ENCODE results near the gene RSPH1.

The RSPH1 gene

DNA sequence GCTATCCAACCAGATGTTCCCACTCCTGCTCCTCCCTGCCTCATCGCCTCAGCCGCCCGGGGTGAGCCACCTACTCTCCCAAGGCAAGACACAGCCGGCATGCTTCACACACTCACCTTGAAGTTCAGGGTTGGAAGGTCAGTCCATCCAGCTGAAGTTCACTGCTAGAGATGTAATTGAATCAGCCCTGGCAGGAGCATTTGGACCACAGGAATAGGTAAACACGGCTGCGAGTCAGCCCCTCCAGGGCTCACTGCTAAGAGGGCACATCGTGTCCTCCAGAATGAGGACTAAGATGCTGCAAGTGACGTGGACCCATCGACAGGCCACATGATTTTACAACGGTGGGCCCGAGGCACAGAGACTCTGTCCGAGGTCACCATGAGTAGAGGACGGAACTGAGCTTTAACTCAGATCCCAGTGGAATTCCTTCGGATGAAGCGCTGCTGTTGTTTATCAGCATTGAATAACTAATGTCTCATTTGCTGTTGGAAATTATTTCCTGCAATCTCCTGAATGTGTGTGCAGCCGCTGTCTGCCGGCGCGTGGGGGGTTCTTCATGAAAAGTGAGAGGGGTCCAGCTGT is 41.9 kb downstream of the RSPH1 start:
- H3K79me1 ChIP-seq (ENCODE audit: low read length), result no peaks in the 10 kb centered on the region
- DNase-seq, result no peak
- no peak overlapping the region for H3K4me2 ChIP-seq (ENCODE audit: low read length)
- no peak overlapping the region for H2BK5ac ChIP-seq (ENCODE audit: low read depth, low read length, poor library complexity)
- H2BK12ac ChIP-seq (ENCODE audit: low read length), result no peak overlapping the region
- no peaks in the 10 kb centered on the region for H3K36me3 ChIP-seq (ENCODE audit: control insufficient read depth in 1 of 2, insufficient read depth in 2 of 2, low read length in 2 of 2)
- no peaks in the 10 kb centered on the region for H3K27me3 ChIP-seq (ENCODE audit: insufficient read depth, low read length)
- H2BK120ac ChIP-seq (ENCODE audit: insufficient read depth, low read length, poor library complexity), result no peak overlapping the region
- H2AFZ ChIP-seq (ENCODE audit: insufficient read depth, low read length, poor library complexity), result no peak overlapping the region
- no CpG with 5 or more reads among the region's 19 CpGs for WGBS (ENCODE audit: extremely low coverage, insufficient coverage, insufficient read length)
- H4K91ac ChIP-seq (ENCODE audit: low read depth, low read length), result no peak overlapping the region
- no peak overlapping the region for H3K14ac ChIP-seq (ENCODE audit: low read length)
- H3K9ac ChIP-seq (ENCODE audit: low read length), result no peak overlapping the region
- H3K4me3 ChIP-seq (ENCODE audit: low read depth, low read length), result no peak overlapping the region
- H3K23ac ChIP-seq (ENCODE audit: low read length), result no peak overlapping the region
- H3K27ac ChIP-seq (ENCODE audit: low read depth, low read length), result no peak overlapping the region
- H4K12ac ChIP-seq (ENCODE audit: low read depth, low read length), result no peak overlapping the region
- no peak overlapping the region for H3K18ac ChIP-seq (ENCODE audit: low read length)
- H3K4ac ChIP-seq (ENCODE audit: low read depth, low read length), result no peak overlapping the region
- no peak overlapping the region for H2AK5ac ChIP-seq (ENCODE audit: low read length)
- H3K4me1 ChIP-seq (ENCODE audit: control insufficient read depth in 1 of 2, insufficient read depth in 2 of 2, low read length in 2 of 2), result peaks cover 0 to 2% of the 10 kb centered on the region in 2 experiments
- no peaks in the 10 kb centered on the region for H3K79me2 ChIP-seq (ENCODE audit: control insufficient read depth, insufficient read depth, low read length, poor library complexity)
- no peak overlapping the region for H4K8ac ChIP-seq (ENCODE audit: low read depth, low read length)
- no peaks in the 10 kb centered on the region for H3K9me3 ChIP-seq (ENCODE audit: insufficient read depth, low read depth, low read length)

DNA sequence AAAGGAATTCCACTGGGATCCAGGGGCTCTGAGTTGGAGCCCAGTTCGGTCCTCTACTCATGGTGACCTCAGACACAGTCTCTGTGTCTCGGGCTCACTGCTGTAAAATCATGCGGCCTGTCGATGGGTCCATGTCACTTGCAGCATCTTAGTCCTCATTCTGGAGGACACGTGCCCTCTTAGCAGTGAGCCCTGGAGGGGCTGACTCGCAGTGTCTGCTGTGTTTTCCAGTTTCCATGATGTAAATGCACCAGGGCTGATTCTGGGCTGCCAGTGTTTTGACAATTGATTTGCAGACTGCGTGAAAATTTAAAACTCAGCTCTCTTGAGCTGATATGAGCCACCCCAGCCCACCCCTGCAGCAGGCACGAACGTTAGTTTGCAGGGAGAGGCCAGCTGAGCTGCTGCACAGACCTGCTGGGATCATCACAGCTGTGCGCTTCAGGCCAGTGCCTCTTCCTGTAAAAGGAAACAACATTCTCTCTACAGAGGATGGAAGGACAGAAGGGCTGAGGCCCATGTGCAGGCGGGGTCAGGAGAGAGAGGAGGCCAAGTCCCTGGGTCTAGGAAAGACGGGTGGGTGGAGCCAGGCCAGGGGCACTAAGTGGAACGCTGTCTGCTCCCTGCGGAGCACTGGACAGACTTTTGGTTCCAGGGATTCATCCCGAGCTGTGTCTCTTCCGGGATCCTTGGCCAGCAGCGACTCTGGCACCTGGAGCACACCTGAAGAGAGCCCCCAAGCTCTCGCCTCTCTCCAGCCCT is 42.6 kb downstream of the RSPH1 start:
- H3K23ac ChIP-seq (ENCODE audit: low read length), result no peak overlapping the region
- no peak overlapping the region for H2BK12ac ChIP-seq (ENCODE audit: low read length)
- no peak overlapping the region for H3K27ac ChIP-seq (ENCODE audit: low read depth, low read length)
- no peak overlapping the region for H3K4me2 ChIP-seq (ENCODE audit: low read length)
- no peak overlapping the region for H2AK5ac ChIP-seq (ENCODE audit: low read length)
- H3K79me2 ChIP-seq (ENCODE audit: control insufficient read depth, insufficient read depth, low read length, poor library complexity), result no peaks in the 10 kb centered on the region
- H3K9ac ChIP-seq (ENCODE audit: low read length), result no peak overlapping the region
- H3K36me3 ChIP-seq (ENCODE audit: control insufficient read depth in 1 of 2, insufficient read depth in 2 of 2, low read length in 2 of 2), result no peaks in the 10 kb centered on the region
- no peak overlapping the region for H2BK120ac ChIP-seq (ENCODE audit: insufficient read depth, low read length, poor library complexity)
- H3K27me3 ChIP-seq (ENCODE audit: insufficient read depth, low read length), result no peaks in the 10 kb centered on the region
- no peak overlapping the region for H2BK5ac ChIP-seq (ENCODE audit: low read depth, low read length, poor library complexity)
- no peak overlapping the region for H4K12ac ChIP-seq (ENCODE audit: low read depth, low read length)
- H3K79me1 ChIP-seq (ENCODE audit: low read length), result no peaks in the 10 kb centered on the region
- no peak overlapping the region for H4K91ac ChIP-seq (ENCODE audit: low read depth, low read length)
- no peak overlapping the region for H3K4ac ChIP-seq (ENCODE audit: low read depth, low read length)
- peaks cover 0 to 2% of the 10 kb centered on the region in 2 experiments for H3K4me1 ChIP-seq (ENCODE audit: control insufficient read depth in 1 of 2, insufficient read depth in 2 of 2, low read length in 2 of 2)
- WGBS (ENCODE audit: extremely low coverage, insufficient coverage, insufficient read length), result no CpG with 5 or more reads among the region's 18 CpGs
- DNase-seq, result no peak
- no peak overlapping the region for H2AFZ ChIP-seq (ENCODE audit: insufficient read depth, low read length, poor library complexity)
- no peak overlapping the region for H3K18ac ChIP-seq (ENCODE audit: low read length)
- H3K4me3 ChIP-seq (ENCODE audit: low read depth, low read length), result no peak overlapping the region
- H3K14ac ChIP-seq (ENCODE audit: low read length), result no peak overlapping the region
- H3K9me3 ChIP-seq (ENCODE audit: insufficient read depth, low read depth, low read length), result no peaks in the 10 kb centered on the region
- no peak overlapping the region for H4K8ac ChIP-seq (ENCODE audit: low read depth, low read length)

DNA sequence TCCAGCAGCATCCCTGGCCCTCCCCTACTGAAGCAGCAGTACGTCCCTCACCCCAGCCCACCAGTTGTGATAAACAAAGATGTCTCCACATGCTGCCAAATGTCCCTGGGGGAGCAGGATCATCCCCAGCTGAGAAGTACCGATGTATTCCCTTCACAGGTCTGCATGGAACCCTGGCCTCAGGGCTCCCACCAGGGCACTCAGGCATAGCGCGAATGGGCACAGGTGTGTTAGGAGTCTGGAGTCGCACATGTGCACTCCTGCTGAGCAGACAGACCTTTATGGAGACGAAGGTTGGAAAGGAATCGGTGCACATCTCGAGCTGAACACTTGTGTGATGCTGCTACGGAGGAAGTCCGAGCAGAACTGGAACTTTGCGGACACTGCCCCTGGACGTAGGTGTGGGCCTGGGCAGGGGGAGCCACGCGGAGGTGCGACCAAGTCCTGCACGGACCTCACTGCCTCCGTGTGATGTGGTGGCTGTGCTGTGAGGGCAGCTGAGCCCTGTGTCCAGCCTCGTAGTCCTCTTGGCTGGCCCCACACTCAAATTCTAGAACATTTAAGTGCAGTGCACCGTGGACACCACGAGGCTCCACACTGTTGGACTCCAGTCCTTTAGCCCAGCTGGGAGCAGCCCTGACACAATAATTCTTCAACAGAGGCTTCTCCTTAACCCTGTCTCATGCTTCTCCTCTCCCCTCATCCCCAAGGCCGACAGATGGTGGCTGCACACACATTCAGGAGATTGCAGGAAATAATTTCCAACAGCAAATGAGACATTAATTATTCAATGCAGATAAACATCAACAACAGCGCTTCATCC is 43.4 kb downstream of the RSPH1 start:
- Histone ChIP-seq H4K8ac (ENCODE audit: low read depth, low read length) (no peak overlapping the region), H2AK5ac (ENCODE audit: low read length) (no peak overlapping the region), H2BK120ac (ENCODE audit: insufficient read depth, low read length, poor library complexity) (no peak overlapping the region), H3K9ac (ENCODE audit: low read length) (no peak overlapping the region), H3K23ac (ENCODE audit: low read length) (peak overlapping the region; percentile 15), H3K36me3 (ENCODE audit: control insufficient read depth in 1 of 2, insufficient read depth in 2 of 2, low read length in 2 of 2) (no peaks in the 10 kb centered on the region), H3K14ac (ENCODE audit: low read length) (no peak overlapping the region), H3K27me3 (ENCODE audit: insufficient read depth, low read length) (no peaks in the 10 kb centered on the region), H3K4me2 (ENCODE audit: low read length) (no peak overlapping the region), H3K18ac (ENCODE audit: low read length) (no peak overlapping the region), H4K91ac (ENCODE audit: low read depth, low read length) (no peak overlapping the region), H3K79me1 (ENCODE audit: low read length) (no peaks in the 10 kb centered on the region), H2BK5ac (ENCODE audit: low read depth, low read length, poor library complexity) (no peak overlapping the region), H3K4me3 (ENCODE audit: low read depth, low read length) (no peak overlapping the region), H2BK12ac (ENCODE audit: low read length) (no peak overlapping the region), H3K27ac (ENCODE audit: low read depth, low read length) (no peak overlapping the region), H4K12ac (ENCODE audit: low read depth, low read length) (no peak overlapping the region), H3K9me3 (ENCODE audit: insufficient read depth, low read depth, low read length) (peaks cover 3% of the 10 kb centered on the region), H3K4me1 (ENCODE audit: control insufficient read depth in 1 of 2, insufficient read depth in 2 of 2, low read length in 2 of 2) (peaks cover 0 to 2% of the 10 kb centered on the region in 2 experiments), H3K79me2 (ENCODE audit: control insufficient read depth, insufficient read depth, low read length, poor library complexity) (no peaks in the 10 kb centered on the region), H2AFZ (ENCODE audit: insufficient read depth, low read length, poor library complexity) (no peak overlapping the region), H3K4ac (ENCODE audit: low read depth, low read length) (no peak overlapping the region)
- no CpG with 5 or more reads among the region's 22 CpGs for WGBS (ENCODE audit: extremely low coverage, insufficient coverage, insufficient read length)
- no peak for DNase-seq

DNA sequence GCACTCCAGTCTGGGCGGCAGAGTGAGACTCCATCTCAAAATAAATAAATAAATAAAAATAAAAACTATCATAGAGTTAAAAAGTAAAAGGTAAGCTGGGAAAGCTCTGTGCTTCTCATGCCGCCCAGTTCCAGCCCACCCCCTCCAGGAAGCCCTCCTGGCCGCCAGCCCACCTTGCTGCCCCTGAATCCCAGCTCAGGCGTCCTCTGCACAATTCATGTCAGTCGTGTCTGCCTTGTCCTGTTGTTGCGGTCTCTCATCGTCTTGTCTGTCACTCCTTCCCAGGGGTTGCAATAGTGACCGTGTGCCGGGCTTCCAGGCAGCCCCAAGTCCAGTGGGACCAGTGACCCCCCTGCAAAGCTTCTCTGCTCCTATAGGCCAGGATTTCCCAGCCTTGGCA is 44.1 kb downstream of the RSPH1 start:
- Histone ChIP-seq H3K4ac (ENCODE audit: low read depth, low read length) (no peak overlapping the region), H3K79me1 (ENCODE audit: low read length) (no peaks in the 10 kb centered on the region), H4K91ac (ENCODE audit: low read depth, low read length) (no peak overlapping the region), H3K27me3 (ENCODE audit: insufficient read depth, low read length) (no peaks in the 10 kb centered on the region), H2BK12ac (ENCODE audit: low read length) (no peak overlapping the region), H2AK5ac (ENCODE audit: low read length) (no peak overlapping the region), H2BK120ac (ENCODE audit: insufficient read depth, low read length, poor library complexity) (no peak overlapping the region), H3K4me3 (ENCODE audit: low read depth, low read length) (no peak overlapping the region), H3K27ac (ENCODE audit: low read depth, low read length) (no peak overlapping the region), H3K9ac (ENCODE audit: low read length) (no peak overlapping the region), H3K9me3 (ENCODE audit: insufficient read depth, low read depth, low read length) (peaks cover 3% of the 10 kb centered on the region), H3K79me2 (ENCODE audit: control insufficient read depth, insufficient read depth, low read length, poor library complexity) (no peaks in the 10 kb centered on the region), H3K14ac (ENCODE audit: low read length) (no peak overlapping the region), H3K36me3 (ENCODE audit: control insufficient read depth in 1 of 2, insufficient read depth in 2 of 2, low read length in 2 of 2) (no peaks in the 10 kb centered on the region), H2AFZ (ENCODE audit: insufficient read depth, low read length, poor library complexity) (no peak overlapping the region), H3K4me1 (ENCODE audit: control insufficient read depth in 1 of 2, insufficient read depth in 2 of 2, low read length in 2 of 2) (peaks cover 0 to 2% of the 10 kb centered on the region in 2 experiments), H4K8ac (ENCODE audit: low read depth, low read length) (no peak overlapping the region), H3K4me2 (ENCODE audit: low read length) (no peak overlapping the region), H2BK5ac (ENCODE audit: low read depth, low read length, poor library complexity) (no peak overlapping the region), H4K12ac (ENCODE audit: low read depth, low read length) (no peak overlapping the region), H3K18ac (ENCODE audit: low read length) (no peak overlapping the region), H3K23ac (ENCODE audit: low read length) (no peak overlapping the region)
- DNase-seq, result no peak
- no CpG with 5 or more reads among the region's 9 CpGs for WGBS (ENCODE audit: extremely low coverage, insufficient coverage, insufficient read length)

Data from trophoblast cell (in vitro differentiated cells and primary cell).